ENCODE data around the gene ANKMY1. TPM values are rescaled to one million over a fixed set of nuclear protein-coding genes. Genes with fewer than 3 reads are reported as not detected.

The ANKMY1 gene
- total and polyA plus RNA-seq, 8 donors: 6.9 to 20.1 (median 10.7) TPM

GRCh38 chr2:240508832-240509545 is 48.8 kb downstream of the ANKMY1 start:
- 96 to 97% methylated on average over 7 of the region's 7 CpGs for WGBS, 2 donors

GRCh38 chr2:240507778-240508251 is 50.0 kb downstream of the ANKMY1 start:
- intact Hi-C loops (cut with DNase I): no loop called here
- 89 to 90% methylated on average over 11 of the region's 11 CpGs for WGBS, 2 donors

More at GRCh38 chr2:240508832-240509545, 48.8 kb downstream of the ANKMY1 start:
- peak in 1 of 6 donors; percentile 1 for DNase-seq
- Histone ChIP-seq H3K27me3 (no peaks in the 10 kb centered on the region), H3K4me3 (no peak overlapping the region), H3K27ac (no peak overlapping the region), H3K36me3 (no peaks in the 10 kb centered on the region), H3K9me3 (no peaks in the 10 kb centered on the region), H3K4me1 (no peaks in the 10 kb centered on the region)
- TF ChIP-seq CTCF (IDR thresholded peaks at IDR 0.05): no peak
- intact Hi-C loops (cut with DNase I): no loop called here
- no peak for FAIRE-seq
- ATAC-seq: no peak

GRCh38 chr2:240507060-240507777 is 50.6 kb downstream of the ANKMY1 start:
- Histone ChIP-seq H3K27me3 (no peaks in the 10 kb centered on the region), H3K4me1 (no peaks in the 10 kb centered on the region), H3K27ac (no peak overlapping the region), H3K9me3 (no peaks in the 10 kb centered on the region), H3K4me3 (no peak overlapping the region), H3K36me3 (no peaks in the 10 kb centered on the region)
- 91 to 93% methylated on average over 6 of the region's 6 CpGs for WGBS, 2 donors
- no peak for TF ChIP-seq CTCF (IDR thresholded peaks at IDR 0.05)
- ATAC-seq: no peak
- DNase-seq: peak in 1 of 6 donors; percentile 6
- intact Hi-C loops (cut with DNase I): no loop called here
- FAIRE-seq: no peak

More at GRCh38 chr2:240507778-240508251, 50.0 kb downstream of the ANKMY1 start:
- TF ChIP-seq CTCF (IDR thresholded peaks at IDR 0.05): no peak
- FAIRE-seq: no peak
- Histone ChIP-seq H3K4me3 (no peak overlapping the region), H3K9me3 (no peaks in the 10 kb centered on the region), H3K27me3 (no peaks in the 10 kb centered on the region), H3K36me3 (no peaks in the 10 kb centered on the region), H3K27ac (no peak overlapping the region), H3K4me1 (no peaks in the 10 kb centered on the region)
- DNase-seq: peak in 1 of 6 donors; percentile 7
- no peak for ATAC-seq

- FAIRE-seq (no peak), DNase-seq (peak in 1 of 6 donors; percentile 3), ATAC-seq (no peak)
- Histone ChIP-seq H3K36me3 (no peaks in the 10 kb centered on the region), H3K9me3 (no peaks in the 10 kb centered on the region), H3K27ac (no peak overlapping the region), H3K27me3 (no peaks in the 10 kb centered on the region), H3K4me3 (no peak overlapping the region), H3K4me1 (no peaks in the 10 kb centered on the region)
- no peak for TF ChIP-seq CTCF (IDR thresholded peaks at IDR 0.05)
- intact Hi-C loops (cut with DNase I): no loop called here
- WGBS, 2 donors: 90 to 92% methylated on average over 17 of the region's 17 CpGs
Observed at GRCh38 chr2:240506406-240507059, 51.3 kb downstream of the ANKMY1 start.

Data from pancreas (tissue), 10 donors.